Hematopoietic multipotent progenitor cell treated with erythropoietin and hydrocortisone succinate and interleukin-3 and kit ligand, for 4 days (in vitro differentiated cells): ENCODE data around the gene C1orf35.
A peak's percentile ranks its signal among the peaks of the same experiment; 100 is the strongest.
"Not testable (repeated sequence)": the region's sequence is repeated elsewhere in the genome, so short reads cannot be mapped to it uniquely, and the experiment has no call there.

Experiments
- DNase-seq: peaks from one replicate; pipeline ENCODE4 v3.0.0-alpha.2; 2015

The C1orf35 gene

DNA sequence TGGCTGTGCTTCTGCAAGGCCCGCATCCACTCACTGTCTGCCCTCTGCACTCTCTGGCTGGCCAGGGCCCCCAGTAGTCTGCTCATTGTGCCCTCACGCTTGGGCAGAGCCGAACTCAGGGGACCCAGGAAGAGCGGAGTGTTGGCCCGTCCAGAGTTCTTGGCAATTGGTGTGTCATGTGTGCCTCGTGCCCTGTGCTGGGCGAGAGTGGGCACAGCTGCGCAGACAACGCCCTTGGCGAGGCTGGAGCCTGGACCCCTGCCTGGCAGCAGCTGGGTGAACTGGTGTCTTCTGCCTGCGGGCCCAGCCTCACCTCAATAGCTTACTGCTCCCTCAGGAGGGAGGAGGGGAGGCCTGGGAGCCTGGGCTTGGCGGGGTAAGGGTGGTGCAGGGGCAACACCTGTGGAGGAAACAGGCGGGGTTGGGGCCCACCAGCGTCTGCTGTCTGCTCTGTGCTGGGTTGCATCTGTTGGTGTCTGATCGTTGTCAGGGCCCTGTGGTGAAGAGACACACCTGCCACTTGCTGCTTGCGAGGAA, 39.1 kb upstream of the C1orf35 start:
- no peak for DNase-seq

DNA sequence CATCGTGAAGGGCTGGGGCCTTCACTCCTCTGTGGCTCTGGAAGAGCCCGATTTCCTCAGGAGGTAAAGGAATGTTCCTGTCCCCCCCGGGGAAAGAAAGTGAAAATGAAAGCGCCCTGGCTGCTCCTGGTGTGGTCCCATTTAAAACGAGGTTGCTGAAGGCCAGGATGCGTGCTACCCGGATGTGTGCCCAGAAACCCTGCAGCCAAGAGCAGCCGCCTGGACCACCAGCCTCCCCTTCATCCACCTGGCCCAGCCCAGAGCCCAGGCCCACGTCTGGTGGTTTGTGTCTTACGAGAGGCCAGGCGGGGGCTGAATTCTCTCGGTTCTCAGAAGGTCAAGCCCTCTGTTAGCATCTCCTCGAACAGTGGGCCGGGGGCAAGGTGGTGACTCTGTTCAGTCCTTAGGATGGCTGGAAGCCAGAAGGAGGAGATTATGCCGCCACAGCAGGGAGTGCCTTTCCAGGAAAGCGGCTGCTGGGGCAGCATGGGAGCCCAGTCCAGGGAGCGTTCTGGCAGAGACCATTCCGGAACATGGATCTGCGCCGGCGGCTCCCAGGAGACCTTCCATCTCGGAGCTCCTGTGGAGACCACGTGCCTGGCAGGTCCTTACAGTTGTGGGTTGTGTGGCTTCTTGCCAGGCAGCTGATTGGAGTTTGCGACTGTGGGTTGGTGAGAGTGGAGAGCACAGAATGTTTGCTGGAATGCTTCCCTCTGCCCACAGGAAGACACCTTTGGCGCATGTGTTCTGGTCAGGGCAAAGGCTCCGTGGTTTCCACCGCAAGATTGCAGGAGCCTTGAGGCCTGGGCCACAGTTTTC, 38.3 kb upstream of the C1orf35 start:
- DNase-seq = peak; percentile 39

DNA sequence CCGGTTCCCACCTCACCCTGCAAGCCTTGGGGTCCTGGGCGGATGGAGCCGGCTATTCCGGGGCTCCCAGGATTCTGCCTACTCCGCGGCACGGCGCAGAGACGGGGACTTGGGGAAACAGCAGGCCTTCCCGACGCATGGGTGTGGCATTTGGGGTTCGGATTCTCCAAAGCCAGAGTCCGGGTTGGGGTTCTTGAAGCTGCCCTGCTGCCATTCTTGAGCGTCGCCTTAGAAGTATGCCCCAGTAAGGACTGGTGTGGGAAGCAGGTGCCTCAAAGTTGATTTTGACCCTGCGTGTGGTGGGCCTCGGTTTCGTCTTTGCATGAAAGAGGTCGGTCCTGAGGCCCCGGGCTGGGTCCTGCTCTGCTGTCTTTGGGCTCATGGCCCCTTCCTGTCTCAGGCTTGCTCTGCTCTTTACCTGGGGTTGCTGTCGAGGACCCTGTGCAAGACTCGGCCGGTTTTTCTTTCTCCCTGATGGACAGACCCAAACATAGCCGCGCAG, 37.6 kb upstream of the C1orf35 start:
- no peak for DNase-seq

DNA sequence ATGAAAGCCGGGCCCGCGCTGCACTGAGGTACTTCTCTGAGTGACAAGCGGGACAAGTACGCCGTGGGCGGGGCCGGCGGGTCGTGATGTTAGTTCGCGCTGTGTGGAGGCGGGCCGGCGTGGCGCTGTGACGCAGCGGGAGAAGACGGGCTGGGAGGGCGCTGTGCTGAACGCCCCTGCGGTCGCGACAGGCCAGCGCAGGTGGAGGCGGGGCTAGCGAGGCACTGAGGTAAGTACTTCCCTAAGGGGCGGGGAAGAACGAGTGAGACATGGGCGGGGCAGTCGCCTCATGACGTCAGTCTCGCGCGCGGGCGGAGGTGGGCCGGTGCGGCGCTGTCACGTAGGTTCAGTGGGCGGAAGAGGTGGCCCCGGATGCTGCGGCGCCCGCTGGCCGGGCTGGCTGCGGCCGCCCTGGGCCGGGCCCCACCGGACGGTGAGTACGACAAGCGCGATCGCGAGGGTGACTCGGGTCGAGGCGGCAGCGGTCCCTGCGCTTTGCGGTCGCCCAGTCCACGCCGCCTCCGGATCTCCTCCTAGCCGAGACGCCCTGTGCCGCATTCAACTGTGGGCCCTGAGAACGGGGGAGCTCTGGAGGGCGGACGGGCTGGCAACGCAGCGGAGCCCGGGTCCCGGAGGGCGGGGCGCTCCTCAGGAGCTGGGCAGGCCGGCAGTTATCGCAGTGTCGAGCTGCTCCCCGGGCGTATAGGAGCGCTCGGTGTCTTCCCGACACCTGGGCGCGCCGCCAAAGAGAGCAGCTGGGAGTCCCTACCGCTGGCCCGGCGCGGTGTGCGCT, 37.0 kb upstream of the C1orf35 start, which contains the start of gene GUK1:
Gene GUK1 (plus strand): TSS at position 349 of the 793 bp plus-strand sequence. CDS start 24 bp downstream, at position 373.
- peak; percentile 100 for DNase-seq

DNA sequence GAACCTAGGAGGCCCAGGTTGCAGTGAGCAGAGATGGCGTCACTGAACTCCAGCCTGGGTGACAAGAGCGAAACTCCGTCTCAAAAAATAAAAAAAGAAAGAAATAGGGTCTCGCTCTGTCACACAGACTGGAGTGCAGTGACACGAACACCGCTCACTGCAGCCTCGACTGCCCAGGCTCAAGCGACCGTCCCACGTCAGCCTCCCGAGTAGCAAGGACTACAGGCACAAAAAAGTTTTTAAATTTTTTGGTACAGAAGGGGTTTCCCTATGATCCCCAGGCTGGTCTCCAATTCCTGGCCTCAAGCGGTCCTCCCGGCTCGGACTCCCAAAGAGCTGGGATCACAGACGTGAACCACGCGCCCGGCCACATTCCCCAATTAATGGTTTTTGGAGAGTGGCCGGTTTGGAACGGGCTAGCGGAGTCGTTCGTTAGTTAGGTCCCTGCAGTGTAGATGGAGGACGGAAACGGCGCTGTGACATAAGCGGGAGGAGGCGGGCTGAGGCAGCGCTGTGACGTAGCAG, 36.3 kb upstream of the C1orf35 start:
- DNase-seq = no peak

DNA sequence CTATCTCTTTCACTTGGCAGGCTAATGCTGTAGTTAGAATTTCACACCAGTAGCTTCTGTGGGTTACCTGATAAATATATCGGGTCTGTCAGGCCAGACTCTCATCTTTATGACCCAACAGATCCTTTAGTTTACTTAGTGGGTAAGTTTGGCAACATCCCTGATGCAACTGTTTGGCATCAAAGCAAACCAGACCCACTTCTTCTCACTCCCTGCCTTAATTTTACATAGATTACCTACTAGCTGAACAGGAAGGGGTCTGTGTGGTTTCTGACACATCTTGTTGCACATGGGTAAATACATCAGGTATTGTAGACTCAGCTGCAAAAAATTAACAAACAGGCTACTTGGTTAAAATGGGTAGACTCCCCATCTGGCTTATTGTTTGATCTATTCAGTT, 33.8 kb upstream of the C1orf35 start:
- DNase-seq = peak; percentile 28

DNA sequence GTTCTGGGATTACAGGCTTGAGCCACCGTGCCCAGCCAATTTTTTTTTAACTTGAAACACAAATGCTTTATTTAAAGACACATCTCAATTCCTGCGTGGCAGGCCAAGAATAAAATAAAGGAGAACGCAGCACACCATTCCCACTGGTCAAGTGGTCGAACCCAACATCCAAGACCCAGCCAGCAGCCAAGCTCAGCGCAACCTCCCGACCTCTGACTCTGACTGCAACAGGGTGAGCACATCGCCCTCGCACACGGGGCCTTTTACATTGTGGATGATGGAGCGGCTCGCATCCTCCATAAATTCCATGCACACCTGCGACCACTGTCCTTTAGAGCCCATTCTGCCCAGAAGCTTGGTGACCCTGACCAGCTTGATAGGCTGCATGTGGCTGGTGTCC, 31.5 kb upstream of the C1orf35 start:
- DNase-seq = no peak

DNA sequence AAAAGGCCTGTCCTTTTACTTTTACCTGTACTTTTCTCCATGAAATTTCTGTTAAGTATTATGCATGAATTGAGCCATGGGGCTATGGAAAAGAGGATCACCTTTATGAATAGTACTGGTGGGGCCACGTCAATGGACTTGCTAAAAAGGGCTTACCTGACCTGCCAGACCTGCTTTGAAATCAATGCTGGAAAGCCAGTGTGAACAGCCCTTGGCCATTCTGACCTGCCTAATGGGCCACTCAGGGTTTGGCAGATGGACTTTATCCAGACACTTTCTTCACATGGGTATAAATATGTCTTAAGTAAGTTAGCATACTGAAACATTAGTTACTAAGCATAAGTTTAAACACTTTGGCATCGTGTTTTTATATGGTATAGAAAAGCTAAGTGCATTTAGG, 28.6 kb upstream of the C1orf35 start:
- no peak for DNase-seq

DNA sequence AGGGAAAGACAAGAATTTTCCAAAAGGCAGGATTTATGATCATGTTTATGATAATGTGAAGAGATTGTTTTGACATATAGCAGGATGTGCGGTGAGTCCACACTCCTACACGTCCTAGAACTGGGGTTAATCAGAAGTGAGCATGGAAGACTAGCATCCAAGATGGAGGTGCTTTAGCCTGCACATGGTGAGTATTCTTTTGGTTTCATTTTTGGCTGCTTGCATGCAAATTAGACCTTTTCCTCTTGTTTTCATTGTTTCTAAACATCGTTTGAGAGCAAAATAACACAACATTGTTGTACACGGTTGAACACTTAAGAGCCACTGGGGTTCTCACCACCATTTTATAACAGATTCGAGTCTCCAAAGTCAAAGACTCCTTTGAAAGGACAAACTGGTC, 22.1 kb upstream of the C1orf35 start:
- DNase-seq = no peak

DNA sequence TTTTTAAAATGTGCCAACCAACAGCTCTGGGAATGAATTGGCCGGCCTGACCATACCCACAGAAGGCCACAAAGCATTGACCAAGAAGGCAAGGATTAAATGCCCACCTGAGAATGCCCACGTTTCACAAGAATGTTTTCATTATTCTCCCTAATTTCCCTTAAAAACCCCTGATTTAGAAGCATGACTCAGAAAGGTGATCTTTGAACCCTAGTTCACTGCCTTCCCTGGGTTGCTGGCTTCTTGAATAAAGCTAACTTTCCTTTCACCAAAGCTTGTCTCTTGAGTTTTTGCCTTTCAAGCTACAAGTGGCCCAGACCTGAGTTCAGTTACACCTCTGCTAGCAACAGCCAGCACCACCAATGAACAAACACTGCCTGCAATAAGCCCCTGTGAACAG, 20.4 kb upstream of the C1orf35 start:
- no peak for DNase-seq

DNA sequence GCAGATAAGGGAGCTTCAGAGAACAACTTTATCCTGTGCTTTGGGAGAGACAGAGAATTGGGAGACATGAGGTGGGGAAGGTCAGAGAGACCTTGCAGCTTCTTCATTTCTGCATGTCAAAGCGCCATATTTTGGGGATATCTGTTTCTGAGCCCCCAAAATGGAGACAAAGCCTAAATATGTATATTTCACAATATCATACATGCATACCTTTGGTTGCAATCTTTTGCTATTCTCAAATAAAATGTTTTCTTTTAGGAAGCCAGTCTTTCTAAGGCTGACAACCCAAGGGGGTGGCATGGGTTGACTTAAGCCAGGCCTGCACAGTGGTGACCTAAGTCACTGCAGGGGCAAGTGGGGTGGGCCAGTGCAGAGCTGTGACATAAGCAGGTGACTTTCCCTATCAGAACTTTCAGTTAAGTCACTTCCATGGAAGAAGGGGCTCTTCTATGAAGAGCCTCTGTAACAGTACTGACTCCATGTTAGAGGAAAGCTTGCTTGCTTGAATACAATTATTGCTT, 19.9 kb upstream of the C1orf35 start:
- DNase-seq = no peak

DNA sequence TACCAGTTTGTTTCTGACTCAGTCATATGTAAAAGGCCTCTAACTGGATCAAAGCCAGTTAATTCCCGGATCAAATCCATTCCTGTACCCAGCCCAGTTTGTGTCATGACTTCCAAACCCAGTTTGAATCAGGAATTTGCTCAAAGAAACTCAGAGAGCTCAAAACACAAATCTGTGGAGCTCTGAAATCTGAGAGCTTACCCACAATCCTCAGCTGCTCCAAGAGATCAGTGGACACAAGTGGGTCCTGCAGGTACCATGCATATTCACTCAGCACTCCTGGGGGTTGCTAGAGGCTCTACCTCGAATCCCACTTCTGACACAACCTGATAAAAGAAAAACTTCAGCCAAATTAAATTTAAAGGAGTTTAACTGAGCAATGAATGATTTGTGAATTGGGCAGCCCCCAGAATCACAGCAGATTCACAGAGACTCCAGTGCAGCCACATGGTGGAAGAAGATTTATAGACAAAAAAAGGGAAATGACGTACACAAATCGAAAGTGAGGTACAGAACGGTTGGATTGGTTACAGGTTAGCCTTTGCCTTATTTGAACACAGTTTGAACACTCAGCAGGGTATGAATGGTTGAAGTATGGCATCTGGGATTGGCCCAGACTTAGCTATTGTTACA, 17.8 kb upstream of the C1orf35 start:
- DNase-seq = no peak

DNA sequence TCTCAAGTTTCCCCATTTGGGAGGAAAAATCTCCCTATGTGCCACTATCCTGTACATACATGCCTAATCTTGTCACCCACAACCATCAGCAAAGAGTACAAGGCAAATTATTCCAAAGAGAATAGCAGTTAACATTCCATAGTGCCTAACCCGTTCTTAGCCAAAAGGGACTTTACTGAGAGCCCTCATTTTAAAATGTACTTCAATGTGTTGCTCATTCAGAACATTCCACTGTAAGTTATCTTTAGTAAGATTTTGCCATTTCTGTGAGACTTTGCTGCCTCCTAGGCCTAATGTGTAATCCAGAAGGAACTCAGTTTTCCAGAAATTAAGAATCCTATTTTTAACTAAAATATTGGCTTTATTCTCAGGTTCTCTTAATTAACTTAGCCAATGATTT, 17.2 kb upstream of the C1orf35 start:
- DNase-seq = no peak

DNA sequence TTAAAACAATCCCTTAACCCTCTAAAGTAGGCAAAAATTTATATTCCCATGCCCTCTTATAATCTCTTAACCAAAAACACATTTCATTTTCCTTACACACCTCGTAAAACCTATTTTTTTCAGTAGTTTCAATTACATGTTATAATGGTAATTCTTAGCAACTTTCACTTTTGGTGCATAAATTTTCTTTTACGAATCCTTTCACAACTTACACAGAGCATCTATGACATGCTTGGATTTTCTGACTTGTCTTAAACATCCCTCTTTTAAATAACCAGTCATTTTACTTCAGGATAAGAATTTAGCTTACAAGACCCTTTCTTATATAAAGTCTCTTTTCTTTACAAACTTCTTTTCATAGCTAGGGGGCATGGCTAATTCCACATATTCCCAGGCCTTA, 14.9 kb upstream of the C1orf35 start:
- DNase-seq = no peak

DNA sequence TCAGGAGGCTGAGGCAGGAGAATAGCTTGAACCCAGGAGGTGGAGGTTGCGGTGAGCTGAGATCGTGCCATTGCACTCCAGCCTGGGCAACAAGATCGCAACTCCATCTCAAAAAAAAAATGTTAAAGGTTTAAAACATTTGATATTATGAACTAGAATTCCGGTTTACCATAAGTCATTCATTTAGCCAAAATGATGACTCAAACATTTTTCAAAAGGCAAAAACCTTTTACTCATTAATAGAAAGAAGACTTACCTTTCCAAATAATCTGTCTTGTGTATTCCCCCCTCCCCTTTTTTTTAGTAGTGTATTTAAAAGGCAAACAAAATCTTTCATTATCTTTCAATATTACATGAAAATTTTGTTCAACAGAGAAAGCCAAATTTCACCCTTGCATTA, 14.2 kb upstream of the C1orf35 start:
- no peak for DNase-seq

DNA sequence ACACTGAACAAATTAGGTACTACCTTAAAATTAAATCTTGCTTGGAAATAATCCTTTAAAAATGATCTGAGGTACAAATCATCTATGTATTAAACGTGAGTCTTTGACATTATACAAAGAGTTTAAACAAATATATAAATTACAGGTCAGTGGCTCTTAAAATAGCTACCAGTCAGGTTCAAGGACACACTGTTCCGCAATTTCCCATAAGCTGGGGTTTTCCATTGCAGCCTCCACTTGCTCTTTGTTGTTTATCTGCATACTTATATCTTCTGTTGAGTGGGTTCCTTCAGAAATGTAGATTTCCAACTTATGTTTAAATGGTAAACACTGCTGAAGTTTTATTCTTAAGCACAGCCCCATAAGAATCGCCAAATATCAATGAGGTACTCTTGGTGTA, 11.7 kb upstream of the C1orf35 start:
- no peak for DNase-seq

DNA sequence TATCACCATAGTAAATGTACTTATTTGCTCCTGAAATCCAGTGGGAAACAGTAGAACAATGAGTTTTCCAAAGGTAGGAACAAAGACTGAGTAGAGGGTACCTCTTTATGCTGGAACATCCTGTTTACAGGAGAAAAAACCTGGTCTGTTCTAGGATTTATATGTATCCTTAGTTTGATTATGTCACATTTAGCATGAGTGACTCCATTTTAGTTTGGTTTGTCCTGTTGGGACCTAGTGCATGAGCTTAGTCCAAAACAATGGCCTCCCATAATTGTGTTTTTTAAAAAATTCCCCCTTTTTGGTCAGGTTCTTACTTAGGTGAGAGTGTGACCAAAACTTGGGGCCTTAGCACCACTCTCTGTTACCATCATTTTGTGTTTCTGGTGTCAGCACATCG, 9.5 kb upstream of the C1orf35 start:
- DNase-seq = no peak

DNA sequence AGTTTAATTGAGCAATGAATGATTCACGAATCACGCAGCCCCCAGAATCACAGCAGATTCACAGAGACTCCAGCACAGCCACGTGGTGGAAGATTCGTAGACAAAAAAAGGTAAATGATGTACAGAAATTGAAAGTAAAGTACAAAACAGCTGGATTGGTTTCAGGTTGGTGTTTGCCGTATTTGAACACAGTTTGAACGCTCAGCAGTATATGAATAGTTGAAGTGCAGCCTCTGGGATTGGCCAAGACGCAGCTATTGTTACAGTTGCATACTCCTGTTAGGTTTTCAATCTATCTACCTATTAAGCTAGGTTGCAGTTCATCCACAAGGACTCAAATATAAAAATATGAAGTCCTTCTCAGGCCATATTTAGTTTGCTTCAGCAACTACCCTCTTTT, 9.0 kb upstream of the C1orf35 start:
- no peak for DNase-seq

DNA sequence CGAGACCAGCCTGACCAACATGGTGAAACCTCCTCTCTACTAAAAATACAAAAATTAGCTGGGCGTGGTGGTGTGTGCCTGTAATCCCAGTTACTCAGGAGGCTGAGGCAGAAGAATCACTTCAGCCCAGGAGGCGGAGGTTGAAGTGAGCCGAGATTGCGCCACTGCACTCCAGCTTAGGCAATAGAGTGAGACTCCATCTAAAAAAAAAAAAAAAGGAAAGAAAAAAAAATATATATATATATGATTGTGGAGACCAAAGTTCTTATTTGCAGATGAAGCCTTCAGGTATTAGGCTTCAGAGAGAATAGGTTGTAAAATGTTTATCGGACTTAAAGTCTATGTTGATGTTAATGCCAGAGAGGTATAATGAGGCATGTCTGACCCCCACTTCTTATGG, 8.2 kb upstream of the C1orf35 start:
- DNase-seq = not testable (repeated sequence)

DNA sequence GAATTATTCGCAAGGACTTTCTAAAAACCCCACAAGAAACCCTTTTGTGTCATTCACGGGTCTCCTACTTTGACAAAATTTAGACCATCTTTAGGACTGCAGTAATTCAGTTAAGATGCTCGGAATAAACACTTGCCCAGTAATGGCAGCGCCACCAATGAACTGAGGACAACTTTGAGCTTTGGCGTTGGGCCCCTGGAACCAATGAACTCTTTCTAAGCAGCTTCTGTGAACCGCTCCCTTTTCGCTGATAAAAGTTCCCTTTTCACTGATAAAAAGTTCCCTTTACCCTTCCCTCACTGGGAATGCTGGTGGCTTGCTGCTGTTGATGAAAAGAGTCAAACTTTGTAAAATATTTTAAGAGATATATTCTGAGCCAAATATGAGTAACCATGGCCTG, 7.4 kb upstream of the C1orf35 start:
- no peak for DNase-seq

DNA sequence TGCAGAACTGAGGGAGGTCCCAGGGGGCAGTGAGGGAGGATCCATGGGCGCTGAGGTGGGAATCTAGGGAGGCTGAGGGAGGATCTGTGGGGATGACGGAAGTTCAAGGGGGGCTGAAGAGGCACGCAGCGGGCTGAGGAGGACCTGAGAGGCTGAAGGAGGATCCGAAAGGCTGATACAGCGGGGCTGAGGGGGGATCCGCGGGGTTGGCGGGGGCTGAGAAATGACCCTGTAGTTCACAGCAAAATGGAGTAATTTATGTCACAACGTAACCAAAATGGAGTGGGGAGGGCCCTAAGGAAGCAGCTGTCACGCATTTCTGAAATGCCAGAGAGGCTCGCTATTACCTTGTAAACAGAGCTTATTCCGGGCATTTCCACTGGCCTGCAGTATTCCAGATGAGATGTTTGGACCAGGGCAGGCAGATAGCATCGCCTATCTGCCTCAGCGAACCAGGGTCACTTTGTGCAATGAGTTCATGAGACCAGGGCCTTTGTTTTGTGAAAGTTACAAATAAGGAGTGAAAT, 6.9 kb upstream of the C1orf35 start:
- DNase-seq = no peak
